Mesendoderm (in vitro differentiated cells): Measurements from ENCODE around the gene HUNK.

Experiments
- DNase-seq: peaks from one replicate; pipeline ENCODE4 v3.0.0; 2013
- H2AK5ac ChIP-seq: 2 replicates; pipeline ENCODE4 v1.6.1; 2013; ENCODE audit warnings: low read length, inconsistent platforms
- H2BK120ac ChIP-seq: 2 replicates; pipeline ENCODE4 v1.6.1; 2013; ENCODE audit warnings: low read depth, mild to moderate bottlenecking, low read length, moderate library complexity, mixed read lengths
- H2BK15ac ChIP-seq: replicated peaks from 2 replicates; pipeline ENCODE4 v1.6.1; 2013; ENCODE audit warnings: low read depth, mild to moderate bottlenecking, moderate library complexity
- H2BK5ac ChIP-seq: 2 replicates; pipeline ENCODE4 v1.6.1; 2013; ENCODE audit warnings: low read length, inconsistent platforms
- H3K18ac ChIP-seq: 2 replicates; pipeline ENCODE4 v1.6.1; 2013; ENCODE audit warnings: mild to moderate bottlenecking, low read length, mixed read lengths
- H3K23ac ChIP-seq: one replicate; pipeline ENCODE4 v1.6.1; 2013; ENCODE audit warnings: low read length
- H3K27ac ChIP-seq: 2 replicates; pipeline ENCODE4 v1.5.1; 2013; ENCODE audit warnings: low read depth, mild to moderate bottlenecking, inconsistent platforms, low read length, moderate library complexity
- H3K27me3 ChIP-seq: 2 replicates; pipeline ENCODE4 v1.6.1; 2013; ENCODE audit warnings: low read length, control low read depth, mild to moderate bottlenecking, inconsistent platforms; ENCODE audit not compliant: insufficient read depth, poor library complexity
- H3K36me3 ChIP-seq: 2 replicates; pipeline ENCODE4 v1.6.1; 2013; ENCODE audit warnings: low read length, inconsistent platforms; ENCODE audit not compliant: control insufficient read depth, insufficient read depth
- H3K4ac ChIP-seq: one replicate; pipeline ENCODE4 v1.6.1; 2013; ENCODE audit warnings: low read depth, mild to moderate bottlenecking, low read length, moderate library complexity
- H3K4me1 ChIP-seq: 2 replicates; pipeline ENCODE4 v1.6.1; 2013; ENCODE audit warnings: low read depth, low read length, inconsistent platforms; ENCODE audit not compliant: control insufficient read depth
- H3K4me2 ChIP-seq: 2 replicates; pipeline ENCODE4 v1.6.1; 2013; ENCODE audit warnings: low read length
- H3K4me3 ChIP-seq: 2 replicates; pipeline ENCODE4 v1.5.1; 2013; ENCODE audit warnings: mild to moderate bottlenecking, low read length
- H3K56ac ChIP-seq: one replicate; pipeline ENCODE4 v1.6.1; 2013; ENCODE audit warnings: low read length
- H3K79me1 ChIP-seq: 2 replicates; pipeline ENCODE4 v1.6.1; 2013; ENCODE audit warnings: low read length, inconsistent platforms
- H3K79me2 ChIP-seq: 2 replicates; pipeline ENCODE4 v1.6.1; 2013; ENCODE audit warnings: mild to moderate bottlenecking, low read length; ENCODE audit not compliant: control insufficient read depth, insufficient read depth
- H3K9ac ChIP-seq: 2 replicates; pipeline ENCODE4 v1.6.1; 2013; ENCODE audit warnings: low read length, inconsistent platforms
- H4K5ac ChIP-seq: one replicate; pipeline ENCODE4 v1.6.1; 2013; ENCODE audit warnings: low read length
- H4K8ac ChIP-seq: one replicate; pipeline ENCODE4 v1.6.1; 2013; ENCODE audit warnings: low read depth, mild to moderate bottlenecking, control low read depth, low read length, moderate library complexity
- WGBS: extraction: QIAGEN DNeasy Blood & Tissue Kit; methylation state at CpG from one replicate; pipeline ENCODE4 v1.1.7; 2013; ENCODE audit warnings: low lambda C conversion rate, missing lambda C conversion rate; ENCODE audit not compliant: insufficient coverage; ENCODE audit errors: extremely low coverage; 5-methylcytosine and 5-hydroxymethylcytosine counted together

HUNK gene

DNA sequence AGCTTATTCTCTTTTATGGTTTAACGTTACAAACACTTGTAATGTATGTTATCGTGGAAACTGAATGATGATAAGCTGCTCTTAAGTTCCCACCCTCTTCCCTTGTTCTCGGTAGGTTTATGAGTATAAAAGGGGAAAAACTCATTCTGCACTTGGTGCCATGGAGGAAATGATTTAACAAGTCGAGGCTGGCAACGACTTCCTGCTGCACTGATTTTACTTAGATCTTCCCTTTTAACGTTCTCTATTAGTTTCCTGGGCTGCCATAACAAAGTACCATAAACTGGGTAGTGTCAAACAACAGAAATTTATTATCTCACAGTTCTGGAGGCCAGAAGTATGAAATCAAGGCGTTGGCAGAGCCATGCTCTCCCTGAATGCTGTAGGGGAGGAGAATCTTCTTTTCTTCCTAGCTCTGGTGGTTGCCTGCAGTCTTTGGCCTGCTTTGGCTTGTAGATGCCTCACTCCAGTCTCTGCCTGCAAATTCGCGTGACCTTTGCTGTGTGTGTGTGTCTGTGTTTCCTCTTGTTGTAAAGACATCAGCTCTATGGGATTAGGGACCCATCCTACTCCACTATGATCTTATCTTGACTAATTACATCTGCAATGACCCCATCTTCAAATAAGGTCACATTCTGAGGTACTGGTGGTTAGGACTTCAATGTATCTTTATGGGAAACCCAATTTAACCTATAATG is 26.3 kb downstream of the HUNK start:
- Histone ChIP-seq H3K27ac (no peak overlapping the region), H3K18ac (no peak overlapping the region)
- no CpG with 5 or more reads among the region's 9 CpGs for WGBS

DNA sequence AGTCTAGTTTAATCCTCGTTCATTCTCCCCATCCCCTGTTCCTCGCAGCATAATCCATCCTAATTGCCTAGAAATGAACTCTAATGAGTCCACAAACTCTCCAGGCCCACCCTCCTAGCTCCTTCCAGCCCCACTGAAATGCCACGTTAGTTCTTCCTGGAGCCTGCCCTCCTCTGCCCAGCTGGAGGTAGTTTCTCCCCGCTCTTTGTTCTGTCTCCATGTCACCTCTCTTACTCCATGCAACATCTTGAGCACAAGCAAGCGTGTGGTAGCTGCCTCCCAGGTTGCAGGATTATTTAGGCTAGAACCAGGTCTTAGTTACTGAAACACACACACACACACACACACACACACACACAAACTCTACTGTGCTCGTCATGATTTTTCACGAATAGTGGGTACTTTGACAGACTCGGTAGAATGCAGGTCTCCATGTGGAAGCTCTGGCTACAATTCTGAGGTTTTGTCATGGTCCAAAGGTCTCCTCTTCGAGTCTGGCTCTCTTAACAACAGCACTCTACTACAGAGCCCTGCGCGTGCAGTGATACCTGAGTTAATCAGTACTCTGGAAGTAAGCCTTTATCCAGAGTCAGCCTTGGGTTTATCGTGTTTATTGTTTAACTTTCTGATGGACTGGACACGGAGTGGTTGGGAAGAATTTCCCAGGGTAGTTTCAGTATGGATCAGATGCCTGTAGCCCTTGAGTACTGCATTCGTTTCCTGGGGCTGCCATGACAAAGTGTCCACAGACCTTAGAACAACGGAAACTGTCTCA is 27.5 kb downstream of the HUNK start:
- no peaks in the 10 kb centered on the region for H3K36me3 ChIP-seq
- no CpG with 5 or more reads among the region's 15 CpGs for WGBS
- H2AK5ac ChIP-seq, result no peak overlapping the region
- no peaks in the 10 kb centered on the region for H3K27me3 ChIP-seq
- H3K79me2 ChIP-seq, result peaks cover 4% of the 10 kb centered on the region
- no peak overlapping the region for H3K18ac ChIP-seq
- H2BK15ac ChIP-seq, result no peak overlapping the region
- H2BK5ac ChIP-seq, result no peak overlapping the region
- no peak for DNase-seq
- H3K9ac ChIP-seq, result no peak overlapping the region
- no peak overlapping the region for H3K4me3 ChIP-seq
- no peak overlapping the region for H2BK120ac ChIP-seq
- no peak overlapping the region for H4K5ac ChIP-seq
- no peak overlapping the region for H3K4ac ChIP-seq
- H4K8ac ChIP-seq, result no peak overlapping the region
- H3K4me2 ChIP-seq, result no peak overlapping the region
- H3K27ac ChIP-seq, result no peak overlapping the region
- H3K23ac ChIP-seq, result no peak overlapping the region
- H3K56ac ChIP-seq, result no peak overlapping the region
- peaks cover 4% of the 10 kb centered on the region for H3K79me1 ChIP-seq
- H3K4me1 ChIP-seq, result peaks cover 6% of the 10 kb centered on the region

More for the DNA sequence above, 26.3 kb downstream of the HUNK start:
- Histone ChIP-seq H2BK5ac (no peak overlapping the region), H2BK120ac (no peak overlapping the region), H3K23ac (no peak overlapping the region), H2AK5ac (no peak overlapping the region), H2BK15ac (no peak overlapping the region), H3K27me3 (no peaks in the 10 kb centered on the region), H3K4ac (no peak overlapping the region), H3K56ac (no peak overlapping the region), H3K4me2 (no peak overlapping the region), H3K4me3 (no peak overlapping the region), H4K8ac (no peak overlapping the region), H3K9ac (no peak overlapping the region), H3K4me1 (peaks cover 13% of the 10 kb centered on the region), H3K79me1 (peaks cover 6% of the 10 kb centered on the region), H3K36me3 (no peaks in the 10 kb centered on the region), H4K5ac (no peak overlapping the region), H3K79me2 (peaks cover 4% of the 10 kb centered on the region)
- DNase-seq, result no peak

DNA sequence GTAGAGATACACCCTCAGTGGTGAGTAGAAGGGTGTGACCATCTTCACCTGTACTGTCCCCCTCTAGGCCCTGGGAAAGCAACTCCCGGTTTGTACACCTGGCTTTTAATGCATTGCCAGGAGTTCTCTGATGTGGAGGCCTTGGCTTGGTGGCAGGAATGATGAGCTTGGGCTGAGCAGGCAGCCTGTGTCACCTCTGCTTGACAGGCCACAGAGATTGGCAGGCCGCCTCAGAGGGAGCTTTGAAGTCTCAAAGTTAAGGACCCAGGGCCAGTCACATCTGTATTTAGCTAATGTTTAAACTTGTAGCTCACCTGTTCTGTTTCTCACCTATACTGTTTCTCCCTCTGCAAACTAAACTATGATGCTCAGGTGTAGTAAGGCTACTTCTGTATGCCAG is 28.5 kb downstream of the HUNK start:
- Histone ChIP-seq H3K4ac (no peak overlapping the region), H2BK5ac (no peak overlapping the region), H3K4me1 (no peaks in the 10 kb centered on the region), H2AK5ac (no peak overlapping the region), H4K8ac (no peak overlapping the region), H3K4me3 (no peak overlapping the region), H3K9ac (no peak overlapping the region), H2BK15ac (no peak overlapping the region), H4K5ac (no peak overlapping the region), H3K56ac (no peak overlapping the region), H3K27ac (no peak overlapping the region), H3K79me1 (peaks cover 4% of the 10 kb centered on the region), H3K18ac (no peak overlapping the region), H3K23ac (no peak overlapping the region), H2BK120ac (no peak overlapping the region), H3K36me3 (no peaks in the 10 kb centered on the region), H3K79me2 (no peaks in the 10 kb centered on the region), H3K27me3 (no peaks in the 10 kb centered on the region), H3K4me2 (no peak overlapping the region)
- no peak for DNase-seq
- no CpG with 5 or more reads among the region's 2 CpGs for WGBS

GRCh38 chr21:31902438-31902837 is 29.6 kb downstream of the HUNK start:
- no peak overlapping the region for H4K8ac ChIP-seq
- H3K4me1 ChIP-seq, result no peaks in the 10 kb centered on the region
- H3K36me3 ChIP-seq, result no peaks in the 10 kb centered on the region
- H3K27me3 ChIP-seq, result no peaks in the 10 kb centered on the region
- no peak overlapping the region for H3K27ac ChIP-seq
- H3K4me3 ChIP-seq, result no peak overlapping the region
- H2BK15ac ChIP-seq, result no peak overlapping the region
- H3K9ac ChIP-seq, result no peak overlapping the region
- H3K23ac ChIP-seq, result no peak overlapping the region
- H2AK5ac ChIP-seq, result no peak overlapping the region
- no peak overlapping the region for H3K56ac ChIP-seq
- H3K4ac ChIP-seq, result no peak overlapping the region
- H3K79me2 ChIP-seq, result no peaks in the 10 kb centered on the region
- H2BK5ac ChIP-seq, result no peak overlapping the region
- no peak for DNase-seq
- peaks cover 6% of the 10 kb centered on the region for H3K79me1 ChIP-seq
- H3K18ac ChIP-seq, result no peak overlapping the region
- WGBS, result no CpG with 5 or more reads among the region's 6 CpGs
- no peak overlapping the region for H4K5ac ChIP-seq
- no peak overlapping the region for H3K4me2 ChIP-seq
- H2BK120ac ChIP-seq, result no peak overlapping the region

DNA sequence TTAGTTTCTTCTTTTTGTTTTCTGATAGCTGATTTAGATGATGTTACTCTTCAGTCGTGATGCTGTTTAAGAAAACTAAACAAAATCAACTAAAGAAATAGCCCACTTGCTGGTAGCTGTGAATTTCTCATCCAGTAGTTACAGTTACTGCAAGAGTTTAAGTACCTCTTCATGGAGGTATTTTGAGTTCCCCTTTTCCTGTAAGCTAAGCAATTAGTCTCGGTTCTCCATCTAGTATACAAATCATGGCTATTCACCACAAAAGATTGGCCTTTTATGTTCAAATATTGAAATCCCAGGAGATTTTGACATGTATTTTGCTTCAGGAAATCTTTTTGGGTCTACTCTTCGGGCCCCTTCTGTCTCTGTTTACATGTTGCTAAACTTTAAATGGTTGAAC is 31.1 kb downstream of the HUNK start:
- Histone ChIP-seq H3K79me2 (no peaks in the 10 kb centered on the region), H2BK15ac (no peak overlapping the region)

More for the DNA sequence above, 31.1 kb downstream of the HUNK start:
- no peak overlapping the region for H2AK5ac ChIP-seq
- no peak overlapping the region for H4K5ac ChIP-seq
- no peak overlapping the region for H3K4me2 ChIP-seq
- H3K79me1 ChIP-seq, result peaks cover 4% of the 10 kb centered on the region
- DNase-seq, result no peak
- H4K8ac ChIP-seq, result no peak overlapping the region
- no CpG with 5 or more reads among the region's 3 CpGs for WGBS
- no peaks in the 10 kb centered on the region for H3K36me3 ChIP-seq
- no peak overlapping the region for H2BK5ac ChIP-seq
- no peak overlapping the region for H3K4me3 ChIP-seq
- H2BK120ac ChIP-seq, result no peak overlapping the region
- H3K18ac ChIP-seq, result no peak overlapping the region
- H3K27me3 ChIP-seq, result no peaks in the 10 kb centered on the region
- H3K9ac ChIP-seq, result no peak overlapping the region
- H3K23ac ChIP-seq, result no peak overlapping the region
- H3K4me1 ChIP-seq, result peaks cover 5% of the 10 kb centered on the region
- no peak overlapping the region for H3K27ac ChIP-seq
- no peak overlapping the region for H3K4ac ChIP-seq
- no peak overlapping the region for H3K56ac ChIP-seq
